ENCODE measurements around the gene GDNF. TPM values are rescaled to one million over a fixed set of nuclear protein-coding genes. Genes with fewer than 3 reads are reported as not detected.

GDNF gene
- total and polyA plus RNA-seq, 2 experiments from 2014 or later: 0.13 to 0.17 TPM

GRCh38 chr5:37789991-37790390 lies 49.9 kb downstream of the GDNF start:
- Mint-ChIP-seq H3K4me3 (no peak overlapping the region), H3K9me3 (peaks cover 54% of the 10 kb centered on the region), H3K27ac (no peak overlapping the region), H3K4me1 (peaks cover 9% of the 10 kb centered on the region), H3K27me3 (ENCODE audit: insufficient read depth, low read depth, poor library complexity) (peaks cover 3% of the 10 kb centered on the region), H3K36me3 (ENCODE audit: low read depth) (peaks cover 39% of the 10 kb centered on the region)
- no peak for ATAC-seq
- no peaks in the 10 kb centered on the region for H3K27me3 ChIP-seq (ENCODE audit: insufficient read depth)
- peaks cover 7% of the 10 kb centered on the region for H3K9me2 ChIP-seq (ENCODE audit: insufficient read depth)
- no peak overlapping the region for H3K4me2 ChIP-seq
- H3F3A ChIP-seq (replicated peaks; ENCODE audit: low read depth): no peaks in the 10 kb centered on the region
- TF ChIP-seq REST (IDR thresholded peaks at IDR 0.05; ENCODE audit: unreplicated experiment): no peak
- TF ChIP-seq ETS1 (IDR thresholded peaks at IDR 0.05): no peak
- no peak for TF ChIP-seq EZH2phosphoT487 (IDR thresholded peaks at IDR 0.05; ENCODE audit: unreplicated experiment)
- TF ChIP-seq CTCF (conservative IDR thresholded peaks at IDR 0.05; ENCODE audit: low read depth in 2 of 2): no peak
- TF ChIP-seq ZNF331 (CRISPR knock-in tag; IDR thresholded peaks at IDR 0.05; ENCODE audit: low read depth): no peak
- no peak for TF ChIP-seq STAT1 (IDR thresholded peaks at IDR 0.05; ENCODE audit: unreplicated experiment)
- TF ChIP-seq CREB1 (CRISPR knock-in tag; IDR thresholded peaks at IDR 0.05; ENCODE audit: low read depth): no peak
- TF ChIP-seq NANOG (IDR thresholded peaks at IDR 0.05; ENCODE audit: borderline replicate concordance): no peak
- no peak for TF ChIP-seq ZNF114 (CRISPR knock-in tag; IDR thresholded peaks at IDR 0.05)
- no peak for TF ChIP-seq POLR2AphosphoS5 (IDR thresholded peaks at IDR 0.05; ENCODE audit: low read depth)
- TF ChIP-seq JUNB (IDR thresholded peaks at IDR 0.05; ENCODE audit: unreplicated experiment): no peak
- no peak for TF ChIP-seq EZH2 (IDR thresholded peaks at IDR 0.05; ENCODE audit: low read depth, unreplicated experiment)
- no peak for TF ChIP-seq ZNF462 (CRISPR knock-in tag; IDR thresholded peaks at IDR 0.05)
- no peak for DNase-seq (ENCODE audit: low spot score)
- no peak overlapping the region for H3K4me3 ChIP-seq
- no peaks in the 10 kb centered on the region for H3K79me2 ChIP-seq (replicated peaks; ENCODE audit: insufficient read depth)
- no peaks in the 10 kb centered on the region for H3K36me3 ChIP-seq (ENCODE audit: insufficient read depth)
- peaks cover 13% of the 10 kb centered on the region for H3K4me1 ChIP-seq (ENCODE audit: insufficient read depth)
- no peak overlapping the region for H3K27ac ChIP-seq (ENCODE audit: low read depth)
- no peaks in the 10 kb centered on the region for H4K20me1 ChIP-seq (replicated peaks; ENCODE audit: insufficient read depth)
- no peak overlapping the region for H2AFZ ChIP-seq
